ENCODE data around the gene CLMP.

Gene CLMP

DNA sequence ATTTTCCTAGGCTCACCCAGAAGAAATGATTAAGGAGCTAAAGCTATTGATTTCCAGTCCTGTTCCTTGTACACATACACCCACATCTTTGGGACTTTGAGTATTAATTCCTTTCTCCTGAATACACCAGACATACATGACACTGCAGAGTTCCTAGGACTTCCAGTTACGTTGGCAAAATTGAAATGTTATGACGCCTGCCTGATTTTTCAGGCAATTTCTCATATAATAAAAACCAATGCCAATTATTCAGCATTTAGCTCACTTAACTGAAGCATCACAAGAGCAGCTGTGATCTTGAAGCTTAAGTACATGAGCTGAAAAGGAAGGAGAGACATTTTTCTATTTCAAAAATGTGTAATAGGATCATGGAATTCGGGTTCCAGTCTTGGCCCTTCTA lies 4.5 kb downstream of the CLMP start:
- DNase-seq (ENCODE audit: low read depth) = no peak

DNA sequence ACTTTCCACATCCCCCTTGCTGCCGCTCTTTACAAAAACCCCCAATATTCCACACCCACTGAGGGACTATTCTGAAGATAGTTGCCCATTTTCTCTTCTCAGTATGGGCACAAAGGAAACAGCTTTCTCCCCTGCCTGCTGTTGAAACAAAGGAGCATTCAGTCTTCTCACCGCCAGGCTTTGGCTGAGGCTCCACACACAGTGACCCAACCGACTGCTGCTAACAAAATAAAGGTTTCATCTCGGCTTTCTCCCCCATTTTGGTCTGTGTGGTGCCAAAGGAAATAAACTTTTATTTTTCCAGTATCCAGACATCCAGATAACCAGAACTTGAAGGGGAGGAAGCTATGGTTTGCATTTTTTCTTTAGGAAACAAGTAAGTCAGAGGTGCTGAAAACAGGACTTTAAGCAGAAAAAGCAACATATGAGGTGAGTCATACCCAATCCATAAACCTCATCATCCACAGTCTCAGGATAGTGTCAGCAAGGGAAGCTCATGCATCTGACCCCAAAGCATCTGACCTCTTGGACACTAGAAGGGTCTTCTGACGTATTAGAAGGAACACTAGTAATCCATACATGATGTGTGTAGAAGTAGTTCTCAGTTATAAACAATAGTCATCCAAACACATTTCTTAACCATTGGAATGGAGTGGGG lies 6.4 kb downstream of the CLMP start:
- no peak for DNase-seq (ENCODE audit: low read depth)

DNA sequence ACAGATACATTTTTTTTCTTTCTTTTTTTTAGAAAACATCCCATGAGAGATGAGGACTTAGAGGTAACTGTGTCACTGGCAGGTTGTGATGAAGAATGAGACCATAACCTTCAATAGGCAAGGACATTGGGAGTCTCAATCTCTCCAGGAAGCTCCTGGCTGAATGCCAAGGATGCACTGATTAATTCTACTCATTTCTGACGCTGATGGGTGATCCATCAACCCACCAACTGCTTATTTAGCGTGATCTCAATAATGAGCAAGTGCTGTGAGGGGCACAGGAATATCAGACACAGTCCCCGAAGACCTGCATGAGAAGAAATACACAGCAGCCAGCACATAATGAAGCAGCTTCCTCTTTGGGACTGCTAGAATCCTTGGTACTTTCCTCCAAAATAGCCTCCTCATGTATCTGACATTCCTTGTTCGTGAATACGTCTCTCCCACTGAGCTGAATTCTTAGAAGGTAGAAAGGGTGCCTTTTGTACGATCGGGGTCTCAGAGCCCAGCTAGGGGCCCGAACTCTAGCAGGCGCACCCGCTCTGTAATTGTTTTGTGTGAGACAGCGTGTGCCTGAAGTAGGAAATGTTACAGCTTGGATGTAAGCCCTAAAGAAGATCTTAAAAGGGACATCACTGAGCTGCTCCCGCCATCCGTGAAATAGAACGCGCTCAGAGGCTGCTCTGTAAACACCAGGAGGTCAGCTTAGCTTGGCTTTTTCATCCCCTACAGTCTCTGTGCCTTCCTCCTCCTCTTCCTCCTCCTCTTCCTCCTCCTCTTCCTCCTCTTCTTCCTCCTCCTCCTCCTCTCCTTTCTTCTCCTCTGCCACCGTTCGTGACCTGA lies 7.2 kb downstream of the CLMP start:
- no peak for DNase-seq (ENCODE audit: low read depth)

DNA sequence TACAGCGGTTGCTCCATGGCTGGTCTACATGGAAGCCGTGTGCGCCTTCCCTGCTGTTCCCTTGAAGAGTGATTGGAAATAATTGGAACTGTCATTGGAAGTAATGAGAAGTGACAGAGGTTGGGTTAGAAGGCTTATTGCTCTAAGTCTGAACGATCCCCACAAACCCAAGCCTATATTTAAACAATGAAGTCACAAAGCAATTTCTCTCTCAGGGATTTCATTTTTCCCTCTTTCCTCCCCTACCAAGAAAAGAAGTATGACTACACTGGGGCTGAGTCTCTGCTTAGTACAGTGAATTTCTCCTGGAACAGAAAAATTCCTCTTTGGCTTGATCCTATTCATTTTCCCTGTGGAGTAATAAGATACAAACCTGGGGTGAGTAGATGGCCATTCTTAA lies 7.8 kb downstream of the CLMP start:
- no peak for DNase-seq (ENCODE audit: low read depth)

DNA sequence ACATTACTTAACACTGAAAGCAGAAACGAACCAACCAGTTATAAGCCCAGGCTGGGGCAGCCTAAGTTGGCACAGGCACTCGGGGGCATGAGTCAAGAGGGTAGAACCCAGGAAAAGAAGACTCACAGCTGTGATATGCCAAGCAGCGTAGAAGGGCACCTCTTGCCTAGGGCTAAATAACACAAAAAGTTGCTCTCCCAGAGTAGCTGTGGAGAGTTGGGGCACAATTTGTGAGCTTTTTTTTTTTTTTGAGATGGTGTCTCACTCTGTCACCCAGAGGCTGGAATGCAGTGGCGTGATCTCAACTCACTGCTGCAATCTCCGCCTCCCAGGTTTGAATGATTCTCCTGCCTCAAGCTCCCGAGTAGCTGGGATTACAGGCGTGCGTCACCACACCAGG lies 8.8 kb downstream of the CLMP start:
- DNase-seq (ENCODE audit: low read depth) = no peak

DNA sequence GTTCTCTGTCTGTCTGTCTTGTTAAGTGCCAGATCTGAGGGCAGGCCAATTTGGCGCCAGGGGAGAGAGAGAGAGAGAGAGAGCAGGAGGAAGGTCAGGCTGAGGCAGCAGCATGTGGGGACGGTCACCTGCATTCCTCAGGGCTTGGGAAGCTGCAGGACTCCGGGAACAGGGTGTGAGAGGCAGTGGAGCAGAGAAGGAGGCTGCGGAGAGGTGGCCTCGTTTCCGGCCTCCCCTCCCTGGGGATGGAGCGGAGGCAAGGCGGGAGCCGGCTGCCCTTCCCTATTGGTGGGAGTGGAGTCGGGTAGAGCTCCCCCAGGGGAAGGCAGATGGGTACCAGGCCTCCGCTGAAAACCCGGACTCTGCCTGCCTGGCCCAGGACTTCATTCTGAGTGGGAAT lies 9.7 kb downstream of the CLMP start:
- no peak for DNase-seq (ENCODE audit: low read depth)

DNA sequence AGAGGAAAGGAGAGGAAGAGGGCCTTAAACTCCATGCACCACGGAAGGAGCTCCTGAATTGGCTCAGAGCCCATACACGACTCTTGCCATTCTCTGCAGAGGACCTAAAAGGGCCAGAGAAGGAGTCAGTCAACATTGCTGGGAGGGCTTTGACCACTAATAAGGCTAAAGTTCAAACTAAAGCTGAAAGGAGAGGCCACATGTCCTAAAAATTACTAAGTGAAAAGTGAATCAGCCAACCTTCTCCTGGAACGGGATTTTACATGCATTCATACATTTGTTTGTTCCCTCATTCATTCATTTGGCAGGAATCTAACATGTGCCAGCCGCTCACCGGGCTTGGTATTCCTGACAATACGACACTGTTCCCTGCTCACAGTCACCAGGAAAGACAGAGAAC lies 10.5 kb downstream of the CLMP start:
- DNase-seq (ENCODE audit: low read depth) = no peak

DNA sequence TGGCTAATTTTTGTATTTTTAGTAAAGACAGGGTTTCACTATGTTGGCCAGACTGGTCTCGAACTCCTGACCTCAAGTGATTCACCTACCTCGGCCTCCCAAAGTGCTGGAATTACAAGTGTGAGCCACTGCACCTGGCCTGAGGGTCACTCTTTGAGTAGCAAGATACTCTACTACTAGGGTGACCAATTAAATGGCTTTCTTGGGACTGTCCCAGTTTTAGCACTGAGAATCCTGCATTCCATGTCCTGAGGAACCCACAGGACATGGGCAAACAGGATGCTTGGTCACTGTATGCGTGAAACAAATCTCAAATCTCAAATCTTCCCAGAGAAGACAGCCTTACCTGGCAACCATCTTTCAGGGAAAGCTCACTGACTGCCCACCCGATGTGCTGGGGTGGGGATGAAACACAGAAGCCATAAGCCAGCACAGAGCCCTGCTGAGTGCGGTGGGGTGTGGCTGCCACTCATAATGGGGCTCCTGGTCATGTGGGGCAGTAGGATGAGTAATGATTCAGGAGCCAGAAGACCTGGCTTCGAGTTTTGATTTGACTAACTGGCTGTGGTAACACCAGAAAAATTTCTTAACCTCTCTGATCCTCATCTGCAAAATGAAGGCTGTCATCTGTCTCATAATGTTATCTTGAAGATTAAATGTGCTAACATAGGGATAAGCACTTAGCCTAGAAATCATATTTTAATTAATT lies 11.5 kb downstream of the CLMP start:
- DNase-seq (ENCODE audit: low read depth) = no peak

DNA sequence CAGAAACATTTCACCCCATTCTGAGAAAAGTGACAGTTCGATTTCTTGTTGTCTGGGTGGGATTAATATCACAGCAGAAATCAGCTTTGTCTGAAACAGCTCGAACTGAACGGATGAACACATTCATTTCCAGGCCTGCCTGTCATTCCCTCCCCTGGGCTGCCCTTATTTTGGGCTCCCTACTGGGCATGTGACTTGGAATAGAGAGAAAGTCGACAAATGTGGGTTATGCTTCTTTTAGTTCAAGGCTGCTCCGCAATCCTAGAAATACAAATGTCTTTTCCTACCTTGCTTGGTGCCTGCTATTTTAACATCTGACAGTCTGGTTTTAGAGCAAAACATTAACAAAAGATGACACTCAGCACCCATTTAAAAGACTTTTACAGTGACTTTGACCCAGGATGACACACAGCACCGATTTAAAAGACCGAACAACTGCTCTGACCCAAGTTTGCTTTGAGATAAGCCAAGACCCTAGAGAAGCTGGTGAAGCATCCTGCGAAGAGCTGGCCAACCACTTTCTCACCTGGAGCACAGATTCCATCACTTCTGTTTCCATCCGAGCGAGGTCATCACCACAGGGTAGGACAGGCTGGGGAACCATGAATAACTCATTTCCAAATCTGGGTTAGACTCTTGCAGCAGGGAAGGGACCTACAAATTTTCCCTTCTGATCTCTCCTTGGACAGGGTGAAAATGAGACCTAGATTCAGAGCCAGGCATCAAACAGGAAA lies 13.1 kb downstream of the CLMP start:
- no peak for DNase-seq (ENCODE audit: low read depth)

DNA sequence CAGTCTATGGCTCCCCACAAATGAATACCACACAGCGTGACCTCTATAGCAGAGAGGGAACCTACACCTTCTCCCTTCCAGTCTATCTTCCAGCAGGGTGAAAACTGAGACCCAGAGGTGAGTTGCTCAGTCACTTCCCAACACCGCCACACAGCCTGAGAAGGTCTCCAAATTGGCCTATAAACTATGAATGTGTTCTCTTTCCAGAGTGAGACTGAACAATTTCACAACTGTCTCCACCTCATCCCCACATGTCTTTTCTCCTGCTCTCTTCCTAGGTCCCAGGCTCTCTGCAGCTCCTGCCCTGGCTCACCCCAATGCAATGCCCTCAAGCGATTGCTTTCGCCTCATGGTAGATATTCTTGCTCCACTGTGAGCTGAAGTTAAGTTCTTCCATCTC lies 14.0 kb downstream of the CLMP start:
- no peak for DNase-seq (ENCODE audit: low read depth)

DNA sequence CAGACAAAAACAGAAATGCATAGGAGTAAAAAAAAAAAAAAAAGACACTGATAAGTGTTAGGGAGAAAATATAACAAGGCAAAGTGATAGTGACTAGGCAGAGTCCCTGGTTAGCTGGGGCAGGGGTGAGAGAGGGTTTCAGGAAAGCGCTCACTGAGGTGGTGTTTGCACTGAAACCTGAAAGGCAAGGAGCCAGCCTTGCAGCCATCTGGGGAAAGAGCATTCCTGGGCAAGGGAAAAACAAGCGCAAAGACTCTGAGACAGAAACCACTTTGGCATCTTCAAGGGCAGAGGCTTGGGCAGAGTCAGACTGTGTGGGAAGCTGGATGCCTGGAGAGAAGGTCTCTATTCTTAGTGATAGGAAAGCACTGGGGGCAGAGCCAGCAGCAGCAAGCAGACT lies 14.5 kb downstream of the CLMP start:
- no peak for DNase-seq (ENCODE audit: low read depth)

DNA sequence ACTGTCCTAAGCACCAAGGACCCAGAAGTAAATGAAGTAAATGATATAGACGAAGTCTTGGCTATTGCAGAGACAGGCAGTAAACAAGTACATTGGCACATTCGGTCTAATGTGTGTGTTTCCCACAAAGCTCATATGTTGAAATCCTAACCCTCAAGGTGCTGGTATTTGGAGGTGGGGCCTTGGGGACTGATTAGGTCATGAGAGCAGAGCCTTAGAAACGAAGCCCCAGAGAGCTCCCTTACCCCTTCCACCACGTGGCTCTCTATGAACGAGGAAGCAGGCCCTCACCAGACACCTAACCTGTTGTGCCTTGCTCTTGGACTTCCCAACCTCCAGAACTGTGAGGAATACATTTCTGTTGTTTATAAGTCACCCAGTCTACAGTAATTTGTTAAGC lies 14.9 kb downstream of the CLMP start:
- DNase-seq (ENCODE audit: low read depth) = no peak

DNA sequence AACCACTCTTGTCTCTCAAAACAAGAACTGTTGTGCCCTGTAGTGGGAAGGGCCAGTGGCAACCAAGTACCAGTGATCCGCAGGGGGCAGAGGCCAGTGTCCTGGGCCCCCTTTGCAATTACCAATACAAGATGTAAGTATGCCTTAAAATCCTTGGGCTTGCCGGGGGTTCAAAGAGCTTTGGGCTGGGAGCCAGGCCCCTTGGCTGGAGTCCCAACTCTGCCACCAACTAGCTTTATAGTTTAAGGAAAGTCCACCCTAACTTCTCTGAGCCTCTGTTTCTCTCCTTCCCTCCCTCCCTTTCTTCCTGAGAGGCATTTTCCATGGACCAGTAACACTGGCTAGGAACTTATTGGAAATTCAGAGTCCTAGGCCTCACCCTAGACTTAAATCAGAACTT lies 15.5 kb downstream of the CLMP start:
- DNase-seq (ENCODE audit: low read depth) = no peak

DNA sequence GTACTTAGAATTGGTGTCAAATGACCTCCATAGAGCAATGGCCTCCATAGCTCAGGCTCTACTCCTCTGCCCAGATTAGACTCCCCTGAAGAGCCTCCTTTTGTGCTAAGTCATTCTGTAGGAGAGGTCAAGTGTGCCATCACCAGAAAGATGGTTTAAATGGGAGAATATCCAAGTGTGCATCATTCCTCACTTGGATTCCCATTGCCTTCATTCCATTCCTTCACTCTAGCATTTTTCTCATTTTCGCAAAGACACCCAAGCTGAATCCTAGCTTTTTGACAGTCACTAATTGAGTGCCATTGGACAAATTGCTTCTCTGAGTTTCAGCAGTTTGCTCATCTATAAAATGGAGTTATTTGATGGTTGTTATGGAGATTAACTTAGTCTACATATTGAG lies 16.9 kb downstream of the CLMP start:
- no peak for DNase-seq (ENCODE audit: low read depth)

DNA sequence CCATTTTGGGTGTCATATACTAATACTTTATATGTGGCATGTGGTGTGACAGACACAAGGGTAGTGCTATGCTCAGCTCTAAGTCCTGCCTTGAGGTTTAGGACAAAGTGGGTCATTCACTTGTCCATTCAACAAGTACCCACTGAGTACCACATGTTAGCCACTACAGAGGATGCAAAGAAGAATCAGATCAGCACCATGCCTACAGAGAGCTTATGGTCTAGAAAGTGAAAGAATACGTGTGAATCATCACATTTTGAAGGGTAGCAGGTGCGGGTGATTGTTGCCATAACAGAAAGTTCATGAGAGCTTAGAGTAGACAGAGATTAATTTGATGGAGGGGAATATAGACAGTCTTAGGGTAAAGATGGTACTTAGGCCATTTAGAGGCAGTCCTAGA lies 18.3 kb downstream of the CLMP start:
- no peak for DNase-seq (ENCODE audit: low read depth)

DNA sequence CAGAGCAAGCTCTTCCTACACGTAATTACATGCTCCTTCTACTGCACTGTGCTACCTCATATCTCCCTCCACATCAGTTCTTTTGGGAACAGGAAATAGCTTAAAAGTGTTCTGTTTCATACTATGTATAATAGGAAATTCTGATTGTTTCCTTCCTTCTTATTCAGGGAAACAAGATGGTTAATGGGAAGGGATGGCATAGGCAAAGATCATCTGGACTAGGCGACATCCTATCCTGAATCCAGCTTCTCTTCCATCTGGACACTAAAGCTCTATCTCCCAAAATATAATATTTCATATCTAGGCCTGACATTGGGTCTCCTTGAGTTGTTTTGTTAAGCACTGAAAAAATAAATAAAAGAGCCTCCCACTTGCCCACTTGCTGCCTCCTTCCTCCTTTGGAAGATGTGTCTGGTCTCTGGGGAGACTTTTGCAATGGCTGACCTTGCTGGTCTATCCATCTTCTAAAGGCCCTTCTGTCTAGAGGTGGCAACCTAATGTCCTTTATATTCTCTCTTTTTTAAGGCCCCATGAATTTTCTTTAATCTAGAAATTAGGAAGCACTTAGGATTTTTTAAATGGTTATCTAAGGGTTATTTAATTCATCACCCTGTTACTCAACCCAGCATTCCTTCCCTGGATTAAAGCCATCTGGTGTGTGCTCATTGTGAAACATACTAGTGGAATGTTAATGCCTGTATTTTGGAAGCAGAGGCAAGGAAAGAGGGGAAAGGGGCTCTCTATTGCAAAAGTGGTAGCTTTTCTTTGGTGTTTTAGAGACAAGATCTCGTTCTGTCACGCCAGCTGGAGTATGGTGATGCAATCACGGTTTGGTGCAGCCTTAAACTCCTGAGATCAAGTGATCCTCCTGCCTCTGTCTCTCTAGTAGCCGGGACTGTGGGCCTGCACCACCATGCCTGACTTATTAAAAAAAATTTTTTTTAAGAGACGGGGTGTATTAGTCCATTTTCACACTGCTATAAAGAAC lies 20.6 kb downstream of the CLMP start:
- no peak for DNase-seq (ENCODE audit: low read depth)

DNA sequence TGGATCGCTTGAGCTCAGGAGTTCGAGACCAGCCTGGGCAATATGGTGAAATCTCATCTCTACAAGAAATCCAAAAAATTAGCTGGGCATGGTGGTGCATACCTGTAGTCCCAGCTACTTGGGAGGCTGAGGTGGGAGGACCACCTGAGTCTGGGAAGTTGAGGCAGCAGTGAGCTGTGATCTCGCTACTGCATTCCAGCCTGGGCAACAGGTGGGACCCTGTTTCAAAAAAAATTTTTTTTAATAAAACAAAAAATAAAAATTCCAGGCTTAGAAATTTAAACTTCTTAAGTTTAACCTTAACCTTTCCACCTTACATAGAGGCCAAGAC lies 21.2 kb downstream of the CLMP start:
- DNase-seq (ENCODE audit: low read depth) = no peak

DNA sequence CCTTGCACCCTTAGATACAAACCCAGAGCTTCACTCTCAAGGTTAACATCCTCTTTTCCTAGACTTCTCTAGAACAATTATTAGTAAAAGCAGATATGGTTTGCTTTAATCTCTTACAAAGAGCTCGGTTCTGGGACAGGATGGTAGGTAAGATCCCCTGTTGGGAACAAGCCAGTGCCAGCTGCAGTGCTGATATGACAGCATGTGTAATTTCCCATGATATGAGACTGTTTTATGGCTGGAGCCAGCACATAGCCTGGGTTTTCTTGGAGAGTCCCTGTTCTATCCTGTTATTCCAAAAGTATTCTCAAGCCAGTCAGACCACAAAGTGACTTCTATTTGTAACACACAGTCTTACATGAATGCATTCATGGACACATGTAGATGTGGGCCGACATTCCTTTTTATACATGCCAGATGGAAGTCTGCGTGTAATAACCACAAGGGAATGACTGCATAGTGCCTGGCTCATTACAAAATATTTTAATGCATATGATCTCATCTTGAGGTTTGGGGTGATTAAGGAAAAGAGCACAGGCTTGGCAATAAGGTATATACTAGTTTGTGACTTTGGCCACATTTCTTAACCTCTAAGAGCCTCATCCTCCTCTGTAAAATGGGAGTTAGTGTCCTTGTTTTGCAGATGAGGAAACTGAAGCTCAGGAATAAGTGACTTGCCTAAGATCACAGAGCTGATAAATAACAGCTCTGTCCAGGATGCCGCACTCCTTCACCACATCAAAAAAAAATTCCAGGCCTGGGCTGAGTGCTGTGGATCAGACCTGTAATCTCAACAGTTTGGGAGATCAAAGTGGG lies 21.8 kb downstream of the CLMP start:
- DNase-seq (ENCODE audit: low read depth) = no peak

DNA sequence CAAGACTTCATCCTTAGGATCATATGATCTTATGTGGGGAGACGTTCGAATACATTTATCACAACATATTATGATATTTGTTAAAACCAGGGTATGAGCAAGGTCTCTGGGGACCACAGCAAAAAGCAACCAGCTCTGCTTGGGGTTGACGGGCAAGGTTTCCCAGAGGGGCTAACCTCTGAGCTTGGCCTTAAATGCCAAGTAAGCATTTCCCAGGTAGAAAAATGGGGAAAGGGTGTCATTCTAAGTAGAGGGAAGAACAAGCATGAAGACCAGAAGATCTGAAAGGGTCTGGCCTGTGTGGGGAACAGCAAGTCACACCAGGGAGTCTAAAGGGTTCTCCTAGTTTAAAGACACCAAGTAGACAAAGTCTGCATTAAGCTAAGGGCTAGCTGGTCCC lies 24.1 kb downstream of the CLMP start:
- DNase-seq (ENCODE audit: low read depth) = no peak

DNA sequence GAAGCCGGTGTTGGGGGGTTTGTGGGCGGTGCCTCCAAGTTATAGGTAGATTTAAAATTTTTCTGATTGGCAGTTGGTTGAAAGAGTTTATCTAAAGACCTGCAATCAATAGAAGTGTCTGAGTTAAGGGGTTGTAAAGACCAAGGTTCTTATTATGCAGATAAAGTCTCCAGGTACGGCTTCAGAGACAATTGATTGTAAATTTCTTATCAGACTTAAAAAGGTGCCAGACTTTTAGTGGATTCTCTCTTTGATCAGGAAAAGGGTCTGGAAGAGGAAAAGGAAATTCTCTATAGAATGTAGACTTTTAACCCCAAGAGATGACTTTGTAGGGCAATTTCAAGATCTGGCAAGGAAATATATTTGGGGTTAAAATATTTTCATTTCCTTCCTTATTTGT lies 25.2 kb downstream of the CLMP start:
- no peak for DNase-seq (ENCODE audit: low read depth)

All from CMK (cell line).